Measurements from ENCODE around the gene NMUR2.

- TF ChIP-seq, protein P1, sequence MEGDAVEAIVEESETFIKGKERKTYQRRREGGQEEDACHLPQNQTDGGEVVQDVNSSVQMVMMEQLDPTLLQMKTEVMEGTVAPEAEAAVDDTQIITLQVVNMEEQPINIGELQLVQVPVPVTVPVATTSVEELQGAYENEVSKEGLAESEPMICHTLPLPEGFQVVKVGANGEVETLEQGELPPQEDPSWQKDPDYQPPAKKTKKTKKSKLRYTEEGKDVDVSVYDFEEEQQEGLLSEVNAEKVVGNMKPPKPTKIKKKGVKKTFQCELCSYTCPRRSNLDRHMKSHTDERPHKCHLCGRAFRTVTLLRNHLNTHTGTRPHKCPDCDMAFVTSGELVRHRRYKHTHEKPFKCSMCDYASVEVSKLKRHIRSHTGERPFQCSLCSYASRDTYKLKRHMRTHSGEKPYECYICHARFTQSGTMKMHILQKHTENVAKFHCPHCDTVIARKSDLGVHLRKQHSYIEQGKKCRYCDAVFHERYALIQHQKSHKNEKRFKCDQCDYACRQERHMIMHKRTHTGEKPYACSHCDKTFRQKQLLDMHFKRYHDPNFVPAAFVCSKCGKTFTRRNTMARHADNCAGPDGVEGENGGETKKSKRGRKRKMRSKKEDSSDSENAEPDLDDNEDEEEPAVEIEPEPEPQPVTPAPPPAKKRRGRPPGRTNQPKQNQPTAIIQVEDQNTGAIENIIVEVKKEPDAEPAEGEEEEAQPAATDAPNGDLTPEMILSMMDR (IDR thresholded peaks at IDR 0.05) = no peak
- no peak for TF ChIP-seq POLR2A (IDR thresholded peaks at IDR 0.05)
Measured at GRCh38 chr5:152422081-152422480, 17.0 kb upstream of the NMUR2 start.
